TTC549 (cell line): ENCODE results near the gene P4HA3.

Experiments used
- FAIRE-seq: peaks from 2 replicates; lab custom pipeline; 2012; peaks lifted over from hg19 to GRCh38; lab: Jason Lieb, UNC

P4HA3 gene

DNA sequence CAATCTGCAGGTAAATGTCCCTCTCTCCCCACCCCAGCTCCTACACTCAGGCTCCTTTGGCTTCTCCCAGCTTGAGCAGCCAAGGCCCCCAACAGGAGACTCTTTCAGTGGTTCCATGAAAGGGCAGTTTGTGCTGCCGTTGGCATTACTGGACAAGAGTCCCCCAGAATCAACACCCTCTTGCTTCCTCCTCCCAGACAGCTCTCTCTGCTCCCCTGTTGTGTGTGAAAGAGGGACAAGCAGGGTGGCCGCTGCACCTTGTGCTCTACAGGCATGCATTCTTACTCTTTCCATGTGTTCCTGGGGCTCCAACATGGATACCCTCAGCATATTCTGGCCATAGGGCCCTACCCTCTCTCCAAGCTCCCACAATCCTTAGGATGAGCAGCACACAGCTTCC, 48.7 kb downstream of the P4HA3 start:
- FAIRE-seq = no peak

DNA sequence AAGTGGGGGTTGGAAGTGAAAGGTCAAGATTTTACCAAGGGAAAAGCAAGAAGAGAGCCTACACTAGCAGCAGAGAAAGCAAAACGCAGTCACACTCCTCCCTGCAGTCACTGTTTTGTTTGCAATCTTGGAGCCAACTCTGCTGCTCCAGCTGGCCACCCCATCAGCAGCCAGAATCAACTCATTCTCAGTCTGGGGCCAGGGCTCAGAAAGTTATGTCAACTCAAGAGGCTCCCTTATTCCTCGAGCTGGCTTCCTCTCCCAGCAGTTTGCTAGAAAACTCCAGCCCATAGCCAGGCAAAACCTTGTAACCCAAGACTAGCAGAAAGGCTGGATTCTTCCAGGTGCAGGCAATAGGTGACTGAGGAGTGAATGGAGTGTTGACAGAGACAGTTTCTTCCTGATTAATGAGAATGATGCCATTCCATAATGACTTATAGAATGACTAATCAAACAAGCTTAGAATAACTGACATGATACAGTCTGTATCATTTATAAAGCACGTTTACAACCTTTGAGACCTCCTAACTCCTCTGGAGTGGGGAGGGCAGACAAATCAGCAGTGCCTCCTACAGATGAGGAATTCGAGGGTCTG, 53.4 kb downstream of the P4HA3 start:
- no peak for FAIRE-seq

DNA sequence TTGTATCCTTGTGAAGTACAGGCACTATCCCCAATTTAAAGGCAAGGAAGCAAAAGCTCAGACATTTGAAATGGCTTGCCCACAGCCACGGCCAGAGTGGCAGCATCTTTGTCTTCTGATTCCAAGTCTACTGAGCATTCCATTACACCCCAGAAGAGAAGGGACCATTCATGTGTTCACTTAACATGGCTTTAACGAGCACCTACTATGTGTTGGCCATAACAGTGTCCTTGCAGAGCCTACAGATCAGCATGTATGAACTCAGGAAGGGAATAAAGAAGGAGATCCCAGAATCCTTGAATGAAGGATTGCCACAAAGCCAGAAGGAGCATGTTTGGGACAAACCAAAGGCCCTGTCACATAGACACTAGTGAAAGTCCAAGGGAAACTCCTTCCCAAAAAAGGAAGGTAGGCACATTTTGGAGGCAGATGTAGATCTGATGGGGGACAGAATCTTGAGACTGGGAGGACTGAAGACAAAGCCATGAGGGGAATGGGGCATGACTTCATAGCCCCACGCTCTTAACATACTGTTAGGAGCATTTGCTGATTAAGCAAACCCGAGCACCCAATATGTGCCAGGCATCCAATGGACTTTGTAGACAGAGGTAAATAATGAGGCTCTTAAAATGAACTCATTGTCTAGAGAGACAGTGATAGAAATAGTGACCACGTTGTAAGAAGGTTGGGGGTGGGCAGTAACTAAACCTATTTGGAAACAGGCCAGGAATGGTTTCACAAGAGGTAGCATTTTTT, 54.9 kb downstream of the P4HA3 start:
- no peak for FAIRE-seq

DNA sequence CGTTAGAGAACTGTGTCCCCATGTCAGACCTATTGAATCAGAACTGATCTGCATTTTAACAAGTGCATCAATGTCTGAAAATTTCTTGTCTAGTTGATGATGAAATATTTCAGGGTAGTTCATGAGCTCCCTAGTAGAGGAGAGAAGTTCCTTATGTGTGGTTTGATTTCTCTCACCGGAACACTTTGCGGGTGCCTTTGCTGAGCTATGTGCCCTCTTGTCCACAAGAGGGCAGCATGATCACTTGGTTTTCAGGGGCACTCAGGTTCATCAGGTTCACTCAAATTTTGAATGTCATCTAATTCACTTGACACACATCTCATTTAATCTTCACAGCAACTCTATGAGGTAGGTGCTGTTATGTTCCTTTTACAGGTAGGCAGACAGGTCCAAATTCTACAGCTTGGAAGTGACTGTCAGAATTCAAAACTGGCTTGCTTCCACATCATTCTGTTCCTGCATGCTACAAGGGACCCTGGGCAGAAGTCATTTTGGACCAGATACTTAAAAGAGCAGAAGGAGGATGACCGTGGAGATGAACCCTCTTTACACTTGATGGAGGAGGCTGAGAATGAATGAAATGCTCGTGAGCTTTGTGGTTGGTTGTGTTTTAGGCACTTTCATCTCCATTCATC, 55.6 kb downstream of the P4HA3 start:
- FAIRE-seq = no peak

DNA sequence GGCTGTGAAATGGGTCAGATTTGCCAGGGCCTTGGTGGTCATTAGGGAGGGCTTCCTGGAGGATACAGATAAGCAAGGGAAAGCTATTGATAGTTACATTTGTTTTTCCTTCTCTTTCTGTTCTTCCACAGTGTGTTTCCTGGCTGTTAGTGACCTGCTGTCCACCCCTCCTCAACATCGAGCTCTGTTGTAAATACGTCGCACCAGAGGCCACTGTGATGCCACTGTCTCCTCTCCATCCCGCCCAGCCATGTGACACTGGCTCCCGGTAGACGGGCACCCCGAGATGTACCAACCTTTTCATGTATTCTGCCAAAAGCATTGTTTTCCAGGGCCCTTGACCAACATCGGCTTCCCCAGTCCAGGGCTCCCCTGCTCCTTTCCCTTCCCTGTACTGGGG, 58.1 kb downstream of the P4HA3 start:
- FAIRE-seq = no peak

DNA sequence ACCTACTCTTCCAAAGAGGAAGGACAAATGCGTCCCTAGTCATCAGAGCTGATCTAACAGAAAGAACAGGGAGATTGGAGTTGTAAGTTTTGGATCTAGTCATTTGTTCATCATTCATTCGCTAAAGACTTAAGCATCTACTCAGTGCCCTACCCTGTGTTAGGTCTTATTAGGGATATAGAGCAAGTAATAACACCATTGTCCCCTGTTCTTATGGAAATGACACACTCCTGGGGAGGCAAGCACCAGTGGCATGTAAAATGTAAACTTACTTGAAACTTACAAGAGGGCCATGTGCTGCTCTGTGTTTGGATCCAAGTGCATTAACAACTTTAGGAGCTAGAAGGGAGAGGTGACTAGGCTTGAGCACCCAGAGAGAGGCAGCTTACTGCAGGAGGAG, 61.9 kb downstream of the P4HA3 start:
- FAIRE-seq = no peak

DNA sequence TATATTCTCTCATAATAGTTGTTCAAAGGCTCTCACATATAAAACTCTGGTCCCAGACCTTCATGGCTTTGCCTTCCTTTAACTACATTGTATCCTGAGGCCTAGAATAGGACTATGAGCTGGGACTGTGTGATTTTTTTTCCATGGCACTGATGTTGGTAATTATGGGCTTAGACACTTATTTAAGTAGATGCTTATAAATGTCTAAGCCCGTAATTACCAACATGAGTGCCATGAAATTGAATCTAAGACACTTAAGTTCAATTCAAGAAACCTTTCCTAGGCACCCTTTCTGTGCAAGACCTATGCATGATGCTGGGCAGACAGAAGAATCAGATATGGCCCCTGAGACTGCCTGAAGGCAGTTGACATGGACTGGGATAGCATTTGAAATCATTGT, 63.0 kb downstream of the P4HA3 start:
- no peak for FAIRE-seq

DNA sequence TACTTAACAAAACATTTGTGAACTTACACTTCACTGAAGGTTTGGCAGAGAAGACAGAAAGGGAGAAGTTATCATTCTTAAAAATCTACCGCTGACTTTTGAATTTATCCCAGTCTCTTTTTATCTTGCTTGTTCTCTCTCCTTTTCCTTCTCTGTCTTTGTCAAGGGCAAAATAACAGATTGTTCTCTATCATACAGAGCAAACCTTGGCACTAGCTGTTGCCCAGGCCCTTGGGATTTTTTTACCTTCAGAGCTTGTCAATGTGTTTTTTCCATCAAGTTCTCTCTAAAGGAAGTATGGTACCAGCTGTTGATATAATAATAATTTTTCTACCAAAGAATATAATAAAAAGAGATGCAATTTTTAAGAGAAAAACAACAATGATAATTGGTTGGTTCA, 73.2 kb downstream of the P4HA3 start:
- FAIRE-seq = no peak

DNA sequence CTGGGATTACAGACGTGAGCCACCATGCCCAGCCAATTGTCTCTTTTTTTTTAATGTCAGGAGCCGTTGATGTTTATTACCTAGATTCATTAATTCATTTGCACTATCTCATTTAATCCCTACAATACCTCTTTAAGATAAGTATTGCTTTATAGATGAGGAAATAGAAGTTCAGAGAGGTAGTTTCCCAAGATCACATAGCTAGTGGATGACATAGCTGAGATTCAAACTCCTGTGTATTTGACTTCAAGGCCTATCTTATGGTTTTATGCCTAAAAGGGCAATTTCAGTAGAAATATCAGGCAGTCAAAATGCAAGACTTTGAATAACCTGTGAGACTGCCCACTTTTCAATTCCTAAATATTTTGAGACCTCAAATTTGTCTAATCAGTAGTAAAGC, 73.9 kb downstream of the P4HA3 start:
- no peak for FAIRE-seq

DNA sequence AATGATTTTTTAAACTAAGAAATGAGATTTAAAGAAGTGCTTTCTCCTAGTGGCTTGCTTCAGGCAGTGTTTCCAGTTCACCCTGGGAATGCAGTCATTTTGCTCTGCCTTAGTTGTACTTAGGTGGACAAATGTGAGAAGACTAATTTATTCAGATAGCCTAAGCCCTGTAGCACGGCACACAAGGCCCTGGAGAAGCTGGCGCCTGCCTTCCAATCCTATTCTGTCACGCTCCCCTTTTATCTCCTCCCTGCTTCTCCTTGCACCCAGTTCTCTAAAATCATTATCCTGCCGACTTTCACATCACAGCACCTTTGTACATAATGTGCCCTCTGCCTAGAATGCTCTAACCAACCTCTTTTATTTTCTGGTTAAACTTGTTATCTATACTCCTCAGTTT, 76.3 kb downstream of the P4HA3 start:
- no peak for FAIRE-seq

DNA sequence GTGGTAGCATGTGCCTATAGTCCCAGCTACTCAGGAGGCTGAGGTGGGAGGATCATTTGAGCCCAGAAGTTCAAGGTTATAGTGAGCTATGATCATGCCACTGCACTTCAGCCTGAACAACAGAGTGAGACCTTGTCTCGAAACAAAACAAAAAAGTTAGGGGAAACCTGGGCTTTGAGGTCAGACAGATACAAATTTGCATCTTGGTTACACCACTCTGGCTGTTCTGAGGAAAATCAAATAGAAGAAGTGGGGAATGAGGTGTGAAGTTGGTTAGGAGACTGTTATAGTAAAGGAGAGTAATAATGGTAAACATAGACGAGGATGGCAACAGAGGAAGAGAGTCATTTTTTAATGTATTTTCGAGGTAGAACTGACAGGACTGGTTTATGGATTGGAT, 77.8 kb downstream of the P4HA3 start:
- no peak for FAIRE-seq

DNA sequence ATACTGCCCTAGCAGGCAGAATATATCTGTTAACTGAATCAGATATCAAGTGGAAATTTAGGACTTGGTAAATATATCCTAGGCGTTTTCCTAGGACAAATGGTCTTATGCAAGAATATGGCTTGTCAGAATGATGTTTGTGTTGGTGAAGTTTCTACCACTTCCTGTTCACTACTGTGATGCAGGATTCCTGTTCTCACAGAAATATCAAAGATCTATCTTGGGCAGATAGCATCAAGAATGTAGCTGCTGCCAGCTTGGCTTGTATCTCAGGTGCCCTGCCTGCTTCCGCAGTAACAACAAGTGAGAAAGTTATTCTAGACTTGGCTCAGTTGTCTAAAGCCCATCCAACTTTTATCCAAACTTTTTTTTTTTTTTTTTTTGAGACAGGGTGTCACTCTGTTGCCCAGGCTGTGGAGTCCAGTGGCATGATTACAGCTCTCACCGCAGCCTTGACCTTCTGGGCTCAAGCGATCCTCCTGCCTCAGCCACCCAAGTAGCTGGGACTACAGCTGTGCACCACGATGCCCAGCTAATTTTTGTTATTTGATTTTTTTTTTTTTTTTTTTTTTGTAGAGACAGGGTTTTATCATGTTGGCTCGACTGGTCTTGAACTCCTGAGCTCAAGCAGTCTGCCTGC, 79.0 kb downstream of the P4HA3 start:
- FAIRE-seq = no peak

DNA sequence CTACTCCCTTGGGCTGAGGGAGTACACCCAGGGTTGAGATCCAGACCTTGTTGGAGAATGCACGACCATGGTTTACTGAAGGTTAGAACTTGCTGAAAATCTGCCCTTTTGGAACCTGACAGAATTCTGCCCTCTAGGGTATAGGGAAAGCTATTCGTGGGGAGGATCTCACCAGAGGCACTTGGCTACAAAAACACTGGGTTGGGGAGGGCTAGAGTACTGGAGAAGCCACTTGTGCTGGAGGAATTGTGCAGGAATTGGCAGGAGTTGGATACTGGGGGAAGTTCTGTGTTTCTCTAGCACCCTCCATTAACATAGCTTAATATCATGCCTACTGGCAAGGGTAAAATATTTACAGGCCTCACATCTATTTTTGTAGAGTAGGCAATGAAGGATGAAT, 84.5 kb downstream of the P4HA3 start:
- FAIRE-seq = no peak

DNA sequence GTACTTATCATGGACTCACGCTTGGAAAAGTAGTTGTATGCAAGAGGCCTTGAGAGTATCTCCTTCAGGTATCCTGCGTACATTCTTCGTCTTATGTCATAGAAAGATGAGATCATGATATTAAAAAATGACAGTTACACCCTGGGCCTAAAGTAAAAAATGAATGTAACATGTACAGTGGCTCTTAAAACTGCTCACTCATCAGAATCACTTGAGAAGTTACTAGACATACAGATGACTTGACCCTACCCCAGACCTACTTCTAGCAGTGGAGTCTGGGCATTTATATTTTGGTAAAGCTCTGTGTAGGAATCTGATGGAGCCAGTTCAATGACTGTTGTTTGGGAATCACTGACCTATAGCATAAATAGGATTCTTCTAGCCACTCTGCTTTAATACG, 85.9 kb downstream of the P4HA3 start:
- FAIRE-seq = no peak

DNA sequence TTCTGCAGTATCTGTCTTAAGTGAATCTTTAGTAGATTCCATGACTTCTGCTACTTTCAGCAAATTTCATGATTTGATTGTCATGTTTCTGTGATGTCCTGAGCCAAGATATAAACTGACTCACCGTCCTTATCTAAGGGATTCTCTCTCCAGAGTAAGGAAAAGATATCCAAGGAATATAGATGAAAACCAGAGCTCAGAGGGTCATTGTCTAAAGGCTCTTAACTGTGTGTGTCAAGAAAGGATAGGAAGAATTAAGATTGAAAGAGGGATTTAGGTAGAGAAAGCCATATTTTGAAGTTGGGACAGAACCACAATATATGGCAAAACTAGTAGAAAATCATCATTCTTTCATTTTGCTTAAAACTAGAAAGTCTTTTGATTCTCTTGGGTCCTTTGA, 89.6 kb downstream of the P4HA3 start:
- FAIRE-seq = no peak

DNA sequence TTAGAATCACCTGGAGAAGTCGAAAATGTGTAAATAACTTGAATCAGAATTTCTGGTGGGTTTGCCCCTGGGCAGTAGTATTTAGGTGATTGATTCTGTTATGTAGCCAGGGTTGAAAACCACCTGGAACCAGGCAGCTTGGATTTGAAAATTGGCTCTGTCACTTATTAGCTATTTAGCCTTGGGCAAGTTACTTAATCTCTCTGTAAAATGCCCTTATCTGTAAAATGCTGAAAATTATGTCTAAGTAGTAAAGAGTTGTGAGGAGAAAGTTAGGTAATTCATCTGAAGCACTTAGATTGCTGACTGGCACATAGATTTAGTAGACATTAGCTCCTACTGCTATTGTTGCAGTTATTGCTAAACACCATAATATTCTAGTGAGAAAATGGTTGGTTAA, 91.1 kb downstream of the P4HA3 start:
- no peak for FAIRE-seq
